ENCODE data around the gene COMMD7.
A peak's percentile ranks its signal among the peaks of the same experiment; 100 is the strongest.
"Not testable (repeated sequence)": the region's sequence is repeated elsewhere in the genome, so short reads cannot be mapped to it uniquely, and the experiment has no call there.

Gene COMMD7

GRCh38 chr20:32765230-32765875, 22.1 kb upstream of the COMMD7 start:
- not testable (repeated sequence) for DNase-seq

GRCh38 chr20:32764005-32764960, 21.0 kb upstream of the COMMD7 start:
- no peak for DNase-seq

GRCh38 chr20:32763202-32764004, 20.1 kb upstream of the COMMD7 start:
- DNase-seq: no peak

- DNase-seq: no peak
Observed at GRCh38 chr20:32762754-32763201, 19.5 kb upstream of the COMMD7 start.

GRCh38 chr20:32761831-32762753, 18.8 kb upstream of the COMMD7 start, which contains the start of gene DNMT3B:
Gene DNMT3B, plus strand, starts transcription at chr20:32762385. Its CDS starts 17,939 bp downstream, at chr20:32780324.
- DNase-seq: peak; percentile 53

- DNase-seq: no peak
Observed at GRCh38 chr20:32761417-32761830, 18.2 kb upstream of the COMMD7 start.

GRCh38 chr20:32756156-32756555, 12.9 kb upstream of the COMMD7 start:
- no peak for DNase-seq

- DNase-seq: no peak
Observed at GRCh38 chr20:32753731-32754130, 10.5 kb upstream of the COMMD7 start.

- DNase-seq: no peak
Observed at GRCh38 chr20:32752458-32753250, 9.4 kb upstream of the COMMD7 start.

- DNase-seq: no peak
Observed at GRCh38 chr20:32751702-32752457, 8.6 kb upstream of the COMMD7 start.

- no peak for DNase-seq
Observed at GRCh38 chr20:32751293-32751692, 8.0 kb upstream of the COMMD7 start.

GRCh38 chr20:32749914-32750637, 6.8 kb upstream of the COMMD7 start:
- DNase-seq: no peak

GRCh38 chr20:32742322-32743236, 688 bp downstream of the COMMD7 start:
- no peak for DNase-seq

- DNase-seq: no peak
Observed at GRCh38 chr20:32741151-32741550, 2.1 kb downstream of the COMMD7 start.

- peak; percentile 17 for DNase-seq
Observed at GRCh38 chr20:32737371-32738223, 5.7 kb downstream of the COMMD7 start.

GRCh38 chr20:32731882-32732266, 11.4 kb downstream of the COMMD7 start:
- no peak for DNase-seq

- DNase-seq: not testable (repeated sequence)
Observed at GRCh38 chr20:32729334-32729733, 13.9 kb downstream of the COMMD7 start.
